SK-N-SH (cell line): ENCODE results near the gene CDPF1. TPM values are rescaled to one million over a fixed set of nuclear protein-coding genes. Genes with fewer than 3 reads are reported as not detected.

ENCODE experiments used
- CTCF ChIA-PET: fragments of 300-600, 350-600 bp; formaldehyde crosslinking; extraction: SDS; loops from one replicate; lab custom pipeline; 2021; lab: Yijun Ruan, JAX
- POLR2A ChIA-PET: fragments of 350-600 bp; sonication (Branson Sonifier 250); formaldehyde crosslinking; extraction: SDS; loops from one replicate; lab custom pipeline; 2020; ENCODE audit warnings: antibody characterized with exemption, inconsistent platforms; lab: Yijun Ruan, JAX
- DNase-seq: peaks from one replicate; pipeline ENCODE4 v3.0.0; 2012
- H2AFZ ChIP-seq: fragments of 200-600 bp; sonication (generic); 2 replicates; pipeline ENCODE4 v1.8.1; 2016; ENCODE audit warnings: antibody characterized with exemption, mild to moderate bottlenecking, low read depth
- H3F3A ChIP-seq: fragments of 200-600 bp; sonication (generic); replicated peaks from 2 replicates; pipeline ENCODE3; 2016; ENCODE audit warnings: antibody characterized with exemption, mild to moderate bottlenecking; ENCODE audit not compliant: insufficient read depth
- H3K27ac ChIP-seq, 2 experiments: fragments of 200-500 bp in 1 of 2; fragments of 200-600 bp in 1 of 2; sonication (Bioruptor generic) in 1 of 2; sonication (generic), shearing (Covaris generic) in 1 of 2; 2 replicates each; pipeline versions ENCODE4 v1.5.1 to v1.6.1; 2014 to 2016; ENCODE audit warnings: low read depth in 2 of 2, inconsistent platforms in 1 of 2, low read length in 1 of 2, mild to moderate bottlenecking in 1 of 2, mixed read lengths in 1 of 2
- H3K27me3 ChIP-seq: fragments of 200-600 bp; sonication (generic), shearing (Covaris generic); 2 replicates; pipeline ENCODE4 v1.6.1; 2016; ENCODE audit warnings: mixed run types; ENCODE audit not compliant: insufficient read depth
- H3K36me3 ChIP-seq, 2 experiments: fragments of 200-500 bp in 1 of 2; fragments of 200-600 bp in 1 of 2; sonication (Bioruptor generic) in 1 of 2; sonication (generic) in 1 of 2; replicated peaks in 1 of 2; 2 replicates each; pipeline versions ENCODE3 to v1.5.1; 2014 to 2016; ENCODE audit warnings: low read length in 1 of 2, mild to moderate bottlenecking in 1 of 2; ENCODE audit not compliant: insufficient read depth in 2 of 2, control insufficient read depth in 1 of 2
- H3K4me1 ChIP-seq, 2 experiments: fragments of 200-500 bp in 1 of 2; fragments of 200-600 bp in 1 of 2; sonication (Bioruptor generic) in 1 of 2; sonication (generic), shearing (Covaris generic) in 1 of 2; 2 replicates each; pipeline versions ENCODE4 v1.5.1 to v1.6.1; 2014 to 2016; ENCODE audit warnings: low read depth in 1 of 2, low read length in 1 of 2, mixed run types in 1 of 2; ENCODE audit not compliant: insufficient read depth in 2 of 2, control insufficient read depth in 1 of 2
- H3K4me2 ChIP-seq: fragments of 200-600 bp; sonication (generic), shearing (Covaris generic); 2 replicates; pipeline ENCODE4 v1.6.1; 2017; ENCODE audit warnings: mixed run types
- H3K4me3 ChIP-seq, 2 experiments: fragments of 200-500 bp in 1 of 2; fragments of 200-600 bp in 1 of 2; sonication (Bioruptor generic) in 1 of 2; sonication (generic), shearing (Covaris generic) in 1 of 2; 2 replicates each; pipeline versions ENCODE4 v1.5.1 to v1.8.1; 2014 to 2016; ENCODE audit warnings: low read depth in 2 of 2, inconsistent platforms in 1 of 2, low read length in 1 of 2, mild to moderate bottlenecking in 1 of 2, mixed read lengths in 1 of 2, moderate library complexity in 1 of 2
- H3K79me2 ChIP-seq: fragments of 200-600 bp; sonication (generic); 2 replicates; pipeline ENCODE4 v1.8.1; 2017; ENCODE audit warnings: mild to moderate bottlenecking; ENCODE audit not compliant: insufficient read depth
- H3K9ac ChIP-seq: fragments of 200-600 bp; sonication (generic); 2 replicates; pipeline ENCODE4 v1.6.1; 2017; ENCODE audit warnings: mixed run types
- H3K9me2 ChIP-seq: fragments of 200-600 bp; sonication (generic); 2 replicates; pipeline ENCODE4 v1.6.1; 2017; ENCODE audit warnings: mixed run types
- H3K9me3 ChIP-seq: fragments of 200-600 bp; sonication (generic); 2 replicates; pipeline ENCODE4 v1.6.1; 2017; ENCODE audit warnings: mixed run types, mild to moderate bottlenecking, moderate library complexity
- H4K20me1 ChIP-seq: fragments of 200-600 bp; sonication (generic); 2 replicates; pipeline ENCODE4 v1.6.1; 2017; ENCODE audit warnings: mild to moderate bottlenecking, mixed run types; ENCODE audit not compliant: insufficient read depth
- EZH2phosphoT487 ChIP-seq: fragments of 200-600 bp; sonication (generic); IDR thresholded peaks from 2 replicates; pipeline ENCODE4 v1.6.1; 2017; ENCODE audit warnings: low read depth, mixed run types, mild to moderate bottlenecking, antibody characterized with exemption, moderate library complexity, borderline replicate concordance
- GABPA ChIP-seq: IDR thresholded peaks from 2 replicates; pipeline ENCODE4 v1.4.0; 2012; ENCODE audit warnings: low read depth, mild to moderate bottlenecking
- JUND ChIP-seq: IDR thresholded peaks from 2 replicates; pipeline ENCODE4 v1.4.0; 2012
- MXI1 ChIP-seq: IDR thresholded peaks from 2 replicates; pipeline ENCODE4 v1.6.1; 2012; ENCODE audit warnings: mild to moderate bottlenecking, low read depth, low read length, improper control_type of control experiment
- NRF1 ChIP-seq: IDR thresholded peaks from 2 replicates; pipeline ENCODE4 v1.6.1; 2012; ENCODE audit warnings: low read depth, mild to moderate bottlenecking, low read length
- RAD21 ChIP-seq: IDR thresholded peaks from 2 replicates; pipeline ENCODE4 v1.6.1; 2012; ENCODE audit warnings: mild to moderate bottlenecking, low read length
- RFX5 ChIP-seq: IDR thresholded peaks from 2 replicates; pipeline ENCODE4 v1.6.1; 2012; ENCODE audit warnings: mild to moderate bottlenecking, improper control_type of control experiment, low read length
- SIN3A ChIP-seq: IDR thresholded peaks from 2 replicates; pipeline ENCODE4 v1.6.1; 2012; ENCODE audit warnings: low read depth, mild to moderate bottlenecking, low read length, moderate library complexity, borderline replicate concordance
- TAF1 ChIP-seq: IDR thresholded peaks from 2 replicates; pipeline ENCODE4 v1.6.1; 2012; ENCODE audit warnings: low read depth, mild to moderate bottlenecking, low read length, moderate library complexity, borderline replicate concordance
- TCF12 ChIP-seq: IDR thresholded peaks from 2 replicates; pipeline ENCODE4 v1.4.0; 2012
- TEAD4 ChIP-seq: IDR thresholded peaks from 2 replicates; pipeline ENCODE4 v1.4.0; 2012; ENCODE audit warnings: mild to moderate bottlenecking, borderline replicate concordance; ENCODE audit not compliant: insufficient read depth
- WGBS: methylation state at CpG from one replicate; pipeline ENCODE4 v1.1.6; 2017; ENCODE audit warnings: low lambda C conversion rate; 5-methylcytosine and 5-hydroxymethylcytosine counted together
- polyA plus RNA-seq, 3 experiments: library from polyadenylated mRNA; depleted of rRNA; stranded (reverse); fragments of >200 nt; gene quantifications; 2 replicates each; pipeline ENCODE4 v1.2.3, GENCODE V29; 2012
- TF ChIP-seq, protein P1 (sequence below): IDR thresholded peaks from 2 replicates; pipeline ENCODE4 v1.4.0; 2012; ENCODE audit warnings: low read depth, borderline replicate concordance
- TF ChIP-seq, protein P2 (sequence below): IDR thresholded peaks from 2 replicates; pipeline ENCODE4; 2012
- TF ChIP-seq, protein P3 (sequence below): fragments of 200-600 bp; sonication (generic); IDR thresholded peaks from 2 replicates; pipeline ENCODE4 v1.6.1; 2017; ENCODE audit warnings: antibody characterized with exemption, mild to moderate bottlenecking, moderate library complexity
- TF ChIP-seq, protein P4 (sequence below): IDR thresholded peaks from 2 replicates; pipeline ENCODE4 v1.4.0; 2012; ENCODE audit warnings: low read depth

The CDPF1 gene
- polyA plus RNA-seq, 1 of the 3 experiments (the other 2 are of a cell fraction), result 25.3 TPM

DNA sequence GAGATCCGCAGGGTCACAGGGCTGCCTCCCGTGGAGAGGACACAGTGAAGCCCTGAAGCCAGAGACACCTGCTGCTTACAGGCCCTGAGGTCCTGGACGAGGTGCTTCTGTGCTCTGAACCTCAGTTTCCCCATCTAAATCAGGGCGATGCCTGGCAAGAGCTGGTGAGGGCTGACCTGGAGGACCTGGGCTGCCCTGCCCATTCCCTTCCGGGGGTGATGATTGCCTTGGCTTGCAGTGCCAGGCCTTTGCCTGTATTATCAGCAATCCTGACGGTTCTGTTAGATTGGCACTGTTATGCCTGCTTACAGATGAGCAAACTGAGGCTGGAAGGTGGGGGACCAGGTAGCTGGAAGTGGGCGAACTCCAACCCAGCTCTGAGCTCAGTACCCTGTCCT is 38.8 kb upstream of the CDPF1 start:
- Histone ChIP-seq H2AFZ (no peak overlapping the region), H3K4me3 (no peak overlapping the region), H3K4me1 (no peaks in the 10 kb centered on the region), H3K27ac (no peak overlapping the region), H3K79me2 (no peaks in the 10 kb centered on the region)
- no peak for DNase-seq
- CTCF ChIA-PET, result no interaction called here
- POLR2A ChIA-PET, result no interaction called here
- 100% methylated on average over 1 of the region's 7 CpGs for WGBS
- TF ChIP-seq SIN3A (no peak), TEAD4 (no peak), TAF1 (no peak), NRF1 (no peak), TCF12 (no peak), MXI1 (no peak), JUND (no peak)
- TF ChIP-seq, protein P1, sequence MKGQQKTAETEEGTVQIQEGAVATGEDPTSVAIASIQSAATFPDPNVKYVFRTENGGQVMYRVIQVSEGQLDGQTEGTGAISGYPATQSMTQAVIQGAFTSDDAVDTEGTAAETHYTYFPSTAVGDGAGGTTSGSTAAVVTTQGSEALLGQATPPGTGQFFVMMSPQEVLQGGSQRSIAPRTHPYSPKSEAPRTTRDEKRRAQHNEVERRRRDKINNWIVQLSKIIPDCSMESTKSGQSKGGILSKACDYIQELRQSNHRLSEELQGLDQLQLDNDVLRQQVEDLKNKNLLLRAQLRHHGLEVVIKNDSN, result no peak
- TF ChIP-seq, protein P2, sequence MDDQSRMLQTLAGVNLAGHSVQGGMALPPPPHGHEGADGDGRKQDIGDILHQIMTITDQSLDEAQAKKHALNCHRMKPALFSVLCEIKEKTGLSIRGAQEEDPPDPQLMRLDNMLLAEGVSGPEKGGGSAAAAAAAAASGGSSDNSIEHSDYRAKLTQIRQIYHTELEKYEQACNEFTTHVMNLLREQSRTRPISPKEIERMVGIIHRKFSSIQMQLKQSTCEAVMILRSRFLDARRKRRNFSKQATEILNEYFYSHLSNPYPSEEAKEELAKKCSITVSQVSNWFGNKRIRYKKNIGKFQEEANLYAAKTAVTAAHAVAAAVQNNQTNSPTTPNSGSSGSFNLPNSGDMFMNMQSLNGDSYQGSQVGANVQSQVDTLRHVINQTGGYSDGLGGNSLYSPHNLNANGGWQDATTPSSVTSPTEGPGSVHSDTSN, result no peak
- TF ChIP-seq, all 33 proteins: peak for 0
- no peaks in the 10 kb centered on the region for H3F3A ChIP-seq
- no peaks in the 10 kb centered on the region for H4K20me1 ChIP-seq
- peaks cover 9 to 34% of the 10 kb centered on the region in 2 experiments for H3K36me3 ChIP-seq
- no peak overlapping the region for H3K4me2 ChIP-seq
- no peak overlapping the region for H3K9ac ChIP-seq
- H3K9me2 ChIP-seq, result no peaks in the 10 kb centered on the region
- no peaks in the 10 kb centered on the region for H3K9me3 ChIP-seq
- no peaks in the 10 kb centered on the region for H3K27me3 ChIP-seq

DNA sequence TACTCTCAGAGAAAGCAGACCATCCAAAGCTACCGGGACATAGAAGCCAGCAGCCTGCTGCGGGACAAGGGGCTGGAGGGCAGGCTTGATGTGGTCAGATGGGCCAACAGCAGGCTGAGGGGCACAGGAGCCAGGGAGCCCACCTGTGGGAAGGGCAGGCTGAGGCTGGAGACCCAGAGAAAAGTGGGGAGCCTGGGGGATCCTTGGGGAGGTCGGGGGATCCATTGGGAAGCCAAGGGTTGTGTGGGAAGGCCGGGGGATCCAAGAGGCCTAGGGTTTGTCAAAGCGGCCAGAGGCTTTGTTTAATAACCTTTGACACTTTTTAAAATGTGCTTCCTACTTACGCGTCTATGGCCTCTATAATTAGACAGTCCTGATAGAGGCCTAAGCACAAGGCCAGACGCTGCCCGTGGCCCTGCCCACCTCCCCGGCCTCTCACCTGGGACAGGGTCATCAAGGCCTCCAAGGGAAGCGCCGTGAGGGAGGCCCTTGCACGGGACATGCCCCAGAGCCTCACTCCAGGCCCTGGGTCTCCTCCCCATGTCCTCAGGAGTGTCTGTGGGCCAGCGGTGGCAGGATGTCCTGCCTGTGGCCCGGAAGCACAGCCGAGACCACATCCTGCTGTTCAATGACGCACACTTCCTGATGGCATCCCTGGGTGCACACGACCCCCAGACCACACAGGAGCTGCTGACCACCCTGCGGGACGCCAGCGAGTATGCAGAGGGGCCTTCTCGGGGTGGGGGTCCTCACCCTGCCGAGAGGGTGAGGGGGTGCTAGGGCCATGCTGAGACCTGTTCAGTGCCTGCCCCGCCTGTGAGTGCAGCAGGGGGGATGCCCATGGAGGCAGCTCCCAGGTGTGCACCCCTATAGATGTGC is 38.0 kb upstream of the CDPF1 start:
- no peaks in the 10 kb centered on the region for H3K79me2 ChIP-seq
- TF ChIP-seq, protein P3, sequence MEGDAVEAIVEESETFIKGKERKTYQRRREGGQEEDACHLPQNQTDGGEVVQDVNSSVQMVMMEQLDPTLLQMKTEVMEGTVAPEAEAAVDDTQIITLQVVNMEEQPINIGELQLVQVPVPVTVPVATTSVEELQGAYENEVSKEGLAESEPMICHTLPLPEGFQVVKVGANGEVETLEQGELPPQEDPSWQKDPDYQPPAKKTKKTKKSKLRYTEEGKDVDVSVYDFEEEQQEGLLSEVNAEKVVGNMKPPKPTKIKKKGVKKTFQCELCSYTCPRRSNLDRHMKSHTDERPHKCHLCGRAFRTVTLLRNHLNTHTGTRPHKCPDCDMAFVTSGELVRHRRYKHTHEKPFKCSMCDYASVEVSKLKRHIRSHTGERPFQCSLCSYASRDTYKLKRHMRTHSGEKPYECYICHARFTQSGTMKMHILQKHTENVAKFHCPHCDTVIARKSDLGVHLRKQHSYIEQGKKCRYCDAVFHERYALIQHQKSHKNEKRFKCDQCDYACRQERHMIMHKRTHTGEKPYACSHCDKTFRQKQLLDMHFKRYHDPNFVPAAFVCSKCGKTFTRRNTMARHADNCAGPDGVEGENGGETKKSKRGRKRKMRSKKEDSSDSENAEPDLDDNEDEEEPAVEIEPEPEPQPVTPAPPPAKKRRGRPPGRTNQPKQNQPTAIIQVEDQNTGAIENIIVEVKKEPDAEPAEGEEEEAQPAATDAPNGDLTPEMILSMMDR, result no peak
- no peak for TF ChIP-seq SIN3A
- no peak for TF ChIP-seq MXI1
- no peak for TF ChIP-seq RFX5
- TF ChIP-seq, protein P4, sequence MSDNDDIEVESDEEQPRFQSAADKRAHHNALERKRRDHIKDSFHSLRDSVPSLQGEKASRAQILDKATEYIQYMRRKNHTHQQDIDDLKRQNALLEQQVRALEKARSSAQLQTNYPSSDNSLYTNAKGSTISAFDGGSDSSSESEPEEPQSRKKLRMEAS, result no peak
- TF ChIP-seq GABPA, result no peak
- TF ChIP-seq RAD21, result no peak
- TF ChIP-seq EZH2phosphoT487, result no peak
- H3K9me3 ChIP-seq, result no peaks in the 10 kb centered on the region
- no peaks in the 10 kb centered on the region for H3K27me3 ChIP-seq
- no peak overlapping the region for H3K27ac ChIP-seq
- H4K20me1 ChIP-seq, result no peaks in the 10 kb centered on the region
- WGBS, result 97% methylated on average over 10 of the region's 24 CpGs
- H3K4me1 ChIP-seq, result no peaks in the 10 kb centered on the region
- no peak overlapping the region for H3K4me3 ChIP-seq
- ChIA-PET POLR2A (interaction anchor here (2.9 kb wide), 1 partner anchor 8 kb away, joined by 8 read pairs; the partner anchor contains the start of gene GTSE1), CTCF (no interaction called here)
- H3K36me3 ChIP-seq, result peaks cover 12 to 35% of the 10 kb centered on the region in 2 experiments
- no peaks in the 10 kb centered on the region for H3K9me2 ChIP-seq
- no peak overlapping the region for H3K9ac ChIP-seq
- no peaks in the 10 kb centered on the region for H3F3A ChIP-seq
- DNase-seq, result no peak
- H2AFZ ChIP-seq, result no peak overlapping the region
- H3K4me2 ChIP-seq, result no peak overlapping the region
